ENCODE results near the gene MDC1.

The MDC1 gene

DNA sequence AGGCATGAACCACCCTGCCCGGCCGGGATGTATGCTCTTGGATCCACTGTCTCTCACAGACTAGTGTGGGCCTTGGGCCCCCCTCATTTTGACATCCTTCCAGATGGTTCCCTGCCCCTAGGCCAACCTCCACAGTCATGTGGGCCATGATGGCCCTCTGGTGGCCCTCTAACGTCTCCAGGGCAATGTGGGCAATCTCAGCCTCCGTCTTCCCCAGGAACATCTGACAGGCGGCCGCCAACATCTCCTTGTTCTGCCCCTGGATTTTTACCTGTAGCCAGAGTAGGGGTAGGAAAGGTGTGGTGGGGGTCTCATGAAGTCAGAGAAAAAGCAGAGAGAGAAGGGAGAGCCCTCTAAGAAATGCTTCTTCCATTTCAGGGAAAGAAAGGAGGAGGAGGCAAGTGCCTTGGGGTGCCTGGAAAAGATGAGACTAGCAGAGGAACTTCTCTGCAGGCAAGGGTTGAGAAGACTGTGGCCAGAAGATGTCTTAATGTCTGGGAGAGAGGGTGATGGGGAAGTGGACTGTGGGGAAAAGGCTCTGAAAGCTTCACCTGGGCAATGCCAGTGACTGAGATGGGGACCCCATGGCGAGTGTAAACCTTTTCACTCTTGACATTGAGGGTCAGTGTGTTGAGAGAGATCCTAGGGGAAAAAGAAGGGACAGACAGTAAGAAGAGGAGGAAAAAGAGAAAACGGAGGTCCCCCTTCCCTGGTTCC, 24.1 kb upstream of the MDC1 start:
- in situ Hi-C loops (cut with MboI; ENCODE audit: low pct_unique_long_range_greater_than_20kb, low sequenced_read_pairs, unreplicated experiment) = loop anchor here (10.0 kb wide), 1 partner anchor 74 kb away; no protein-coding TSS in a partner anchor
- no peak for DNase-seq (ENCODE audit: low spot score)
- peak; percentile 13 for TF ChIP-seq CTCF (IDR thresholded peaks at IDR 0.05; ENCODE audit: extremely low read depth, insufficient read depth, missing control alignments)

GRCh38 chr6:30740540-30740870, 23.4 kb upstream of the MDC1 start:
- in situ Hi-C loops (cut with MboI; ENCODE audit: low pct_unique_long_range_greater_than_20kb, low sequenced_read_pairs, unreplicated experiment) = loop anchor here (10.0 kb wide), 1 partner anchor 74 kb away; no protein-coding TSS in a partner anchor
- TF ChIP-seq CTCF (IDR thresholded peaks at IDR 0.05; ENCODE audit: extremely low read depth, insufficient read depth, missing control alignments) = no peak
- DNase-seq (ENCODE audit: low spot score) = no peak

- in situ Hi-C loops (cut with MboI; ENCODE audit: low pct_unique_long_range_greater_than_20kb, low sequenced_read_pairs, unreplicated experiment) = loop anchor here (10.0 kb wide), 1 partner anchor 254 kb away; the partner anchor contains the start of gene HLA-E
- TF ChIP-seq CTCF (IDR thresholded peaks at IDR 0.05; ENCODE audit: extremely low read depth, insufficient read depth, missing control alignments) = no peak
- no peak for DNase-seq (ENCODE audit: low spot score)
Observed at GRCh38 chr6:30738532-30738931, 21.5 kb upstream of the MDC1 start.

DNA sequence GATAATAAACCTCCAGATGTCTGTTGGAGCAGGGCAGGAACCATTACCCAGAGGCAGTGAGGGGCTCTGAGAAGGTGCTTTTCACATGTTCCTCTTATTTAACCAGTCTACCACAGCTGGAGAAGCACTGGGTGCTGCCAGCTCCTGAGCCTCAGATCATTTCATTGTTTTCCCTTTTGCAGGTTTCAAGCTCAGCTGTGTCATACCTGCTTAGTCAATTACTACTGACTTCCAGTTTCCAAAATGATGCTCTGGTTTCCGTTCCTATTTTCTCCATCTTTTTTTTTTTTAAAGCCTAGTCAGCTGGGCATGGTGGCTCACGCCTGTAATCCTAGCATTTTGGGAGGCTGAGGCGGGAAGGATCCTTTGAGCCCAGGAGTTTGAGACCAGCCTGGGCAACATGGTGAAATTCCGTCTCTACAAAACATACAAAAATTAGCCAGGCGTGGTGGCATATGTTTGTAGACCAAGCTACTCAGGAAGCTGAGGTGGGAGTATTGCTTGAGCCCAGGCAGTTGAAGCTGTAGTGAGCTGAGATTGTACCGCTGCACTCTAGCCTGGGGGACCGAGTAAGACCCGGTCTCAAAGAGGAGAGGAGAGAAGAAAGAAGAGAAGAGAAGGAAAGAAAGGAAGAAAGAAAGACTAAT, 18.7 kb upstream of the MDC1 start:
- DNase-seq (ENCODE audit: low spot score) = peak; percentile 48
- no peak for TF ChIP-seq CTCF (IDR thresholded peaks at IDR 0.05; ENCODE audit: extremely low read depth, insufficient read depth, missing control alignments)
- in situ Hi-C loops (cut with MboI; ENCODE audit: low pct_unique_long_range_greater_than_20kb, low sequenced_read_pairs, unreplicated experiment) = loop anchor here (10.0 kb wide), 1 partner anchor 251 kb away; the partner anchor contains the start of gene HLA-E

DNA sequence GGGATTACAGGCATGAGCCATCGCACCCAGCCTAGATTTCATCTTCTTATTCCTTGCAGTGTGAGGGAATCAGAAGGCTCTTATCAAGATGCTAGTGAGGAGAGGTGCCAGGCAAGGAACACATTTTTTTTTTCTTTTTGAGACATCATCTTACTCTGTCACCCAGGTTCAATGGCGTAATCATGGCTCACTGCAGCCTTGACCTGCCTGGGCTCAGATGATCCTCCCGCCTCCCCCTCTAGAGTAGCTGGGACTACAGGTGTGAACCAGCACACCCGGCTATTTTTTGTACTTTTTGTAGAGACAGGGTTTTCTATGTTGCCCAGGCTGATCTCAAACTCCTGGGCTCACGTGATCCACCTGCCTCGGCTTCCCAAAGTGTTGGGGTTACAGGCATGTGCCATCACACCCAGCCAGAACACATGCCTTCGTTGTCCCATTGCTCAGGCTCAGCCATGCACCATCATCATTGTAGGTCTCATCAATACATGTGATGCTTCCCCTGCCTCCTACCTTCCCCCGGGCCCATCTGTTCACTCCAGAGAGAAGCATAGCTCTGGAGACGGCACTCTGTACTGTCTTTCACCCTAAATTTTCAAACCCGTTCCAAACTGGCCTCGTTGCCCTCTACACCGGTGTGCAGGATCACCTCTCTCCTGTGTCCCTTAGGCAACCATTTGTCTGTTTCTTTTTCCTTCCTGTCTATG, 15.3 kb upstream of the MDC1 start:
- DNase-seq (ENCODE audit: low spot score) = no peak

More for the DNA sequence above, 15.3 kb upstream of the MDC1 start:
- in situ Hi-C loops (cut with MboI; ENCODE audit: low pct_unique_long_range_greater_than_20kb, low sequenced_read_pairs, unreplicated experiment) = loop anchor here (10.0 kb wide), 1 partner anchor 248 kb away; the partner anchor contains the start of gene HLA-E
- TF ChIP-seq CTCF (IDR thresholded peaks at IDR 0.05; ENCODE audit: extremely low read depth, insufficient read depth, missing control alignments) = no peak

All from GM13977 (cell line).